Measurements from ENCODE around the gene HLA-F. TPM values are rescaled to one million over a fixed set of nuclear protein-coding genes. Genes with fewer than 3 reads are reported as not detected.

HLA-F gene
- total and polyA plus RNA-seq, 7 donors: 12.0 to 26.5 (median 17.0) TPM

DNA sequence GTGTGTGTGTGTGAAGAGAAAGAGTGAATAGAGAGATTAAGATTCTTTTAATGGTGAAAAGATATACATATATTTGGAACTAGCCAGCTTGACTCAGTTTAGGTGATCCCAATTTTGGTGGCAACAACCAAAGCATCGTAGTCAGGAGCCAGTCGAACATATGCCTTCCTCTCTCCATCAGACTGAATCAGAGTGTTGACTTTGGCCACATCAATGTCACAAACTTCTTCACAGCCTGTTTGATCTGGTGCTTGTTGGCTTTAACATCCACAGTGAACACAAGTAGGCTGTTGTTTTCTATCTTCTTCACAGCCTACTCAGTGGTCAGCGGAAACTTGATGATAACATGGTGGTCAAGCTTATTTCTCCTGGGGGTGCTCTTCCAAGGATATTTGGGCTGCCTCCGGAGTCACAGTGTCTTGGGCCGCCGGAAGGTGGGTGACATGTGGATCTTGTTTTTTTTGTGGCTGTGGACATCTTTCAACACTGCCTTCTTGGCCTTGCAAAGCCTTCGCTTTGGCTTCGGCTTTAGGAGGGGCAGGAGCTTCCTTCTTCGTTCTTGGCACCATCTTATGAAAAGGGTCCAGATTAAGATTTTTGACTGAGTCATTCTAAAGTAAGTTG, 3.4 kb downstream of the HLA-F start:
- H3K27ac ChIP-seq: no peak overlapping the region
- no peaks in the 10 kb centered on the region for H3K9me3 ChIP-seq
- no peak for TF ChIP-seq CTCF (IDR thresholded peaks at IDR 0.05)
- WGBS, 3 donors: 89 to 93% (median 91%) methylated on average over 9 of the region's 9 CpGs
- intact Hi-C loops (cut with DNase I): no loop called here
- ATAC-seq (no peak), DNase-seq (no peak)
- H3K36me3 ChIP-seq (ENCODE audit: insufficient read depth in 1 of 2, low read depth in 1 of 2): peaks cover 0 to 3% of the 10 kb centered on the region in 2 donors
- H3K4me3 ChIP-seq: no peak overlapping the region
- no peaks in the 10 kb centered on the region for H3K4me1 ChIP-seq
- H3K27me3 ChIP-seq (ENCODE audit: insufficient read depth in 3 of 3, low read length in 2 of 3): peaks cover 0 to 24% (median 9%) of the 10 kb centered on the region in 3 donors

GRCh38 chr6:29727637-29728036, 4.4 kb downstream of the HLA-F start:
- WGBS, 3 donors: 44 to 88% (median 77%) methylated on average over 2 of the region's 2 CpGs
- intact Hi-C loops (cut with DNase I): no loop called here
- Histone ChIP-seq H3K27ac (no peak overlapping the region), H3K9me3 (no peaks in the 10 kb centered on the region), H3K4me3 (no peak overlapping the region), H3K36me3 (ENCODE audit: insufficient read depth in 1 of 2, low read depth in 1 of 2) (peaks cover 0 to 3% of the 10 kb centered on the region in 2 donors), H3K4me1 (no peaks in the 10 kb centered on the region), H3K27me3 (ENCODE audit: insufficient read depth in 3 of 3, low read length in 2 of 3) (peaks cover 0 to 18% (median 7%) of the 10 kb centered on the region in 3 donors)
- DNase-seq: no peak
- no peak for ATAC-seq
- no peak for TF ChIP-seq CTCF (IDR thresholded peaks at IDR 0.05)

GRCh38 chr6:29728173-29728874, 5.1 kb downstream of the HLA-F start:
- ATAC-seq (no peak), DNase-seq (no peak)
- Histone ChIP-seq H3K4me1 (no peaks in the 10 kb centered on the region), H3K27ac (no peak overlapping the region), H3K36me3 (ENCODE audit: insufficient read depth in 1 of 2, low read depth in 1 of 2) (peaks cover 0 to 3% of the 10 kb centered on the region in 2 donors), H3K27me3 (ENCODE audit: insufficient read depth in 3 of 3, low read length in 2 of 3) (peaks cover 0 to 13% (median 5%) of the 10 kb centered on the region in 3 donors), H3K4me3 (no peak overlapping the region), H3K9me3 (no peaks in the 10 kb centered on the region)
- TF ChIP-seq CTCF (IDR thresholded peaks at IDR 0.05): no peak
- intact Hi-C loops (cut with DNase I): no loop called here
- WGBS, 3 donors: 94 to 96% (median 96%) methylated on average over 3 of the region's 3 CpGs

GRCh38 chr6:29728875-29729270, 5.6 kb downstream of the HLA-F start:
- no peak for TF ChIP-seq CTCF (IDR thresholded peaks at IDR 0.05)
- no peak overlapping the region for H3K27ac ChIP-seq
- peaks cover 0 to 7% (median 0%) of the 10 kb centered on the region in 3 donors for H3K27me3 ChIP-seq (ENCODE audit: insufficient read depth in 3 of 3, low read length in 2 of 3)
- peaks cover 0 to 3% of the 10 kb centered on the region in 2 donors for H3K36me3 ChIP-seq (ENCODE audit: insufficient read depth in 1 of 2, low read depth in 1 of 2)
- H3K9me3 ChIP-seq: no peaks in the 10 kb centered on the region
- no peaks in the 10 kb centered on the region for H3K4me1 ChIP-seq
- DNase-seq: no peak
- H3K4me3 ChIP-seq: no peak overlapping the region
- intact Hi-C loops (cut with DNase I): no loop called here
- ATAC-seq: no peak

Measured in psoas muscle (tissue), 8 donors.